Common myeloid progenitor, CD34-positive (primary cell): Measurements from ENCODE around the gene SLC9A5.
A peak's percentile ranks its signal among the peaks of the same experiment; 100 is the strongest.

Experiments used
- CTCF ChIA-PET: fragments of 350-600 bp; sonication (Branson Sonifier 250); formaldehyde crosslinking; loops from one replicate; lab custom pipeline; 2021; ENCODE audit warnings: antibody characterized with exemption; lab: Charles Lee
- POLR2A ChIA-PET: fragments of 350-600 bp; sonication (Branson Sonifier 250); formaldehyde crosslinking; loops from one replicate; lab custom pipeline; 2021; ENCODE audit warnings: antibody characterized with exemption; lab: Charles Lee
- DNase-seq, 3 donors: peaks; one replicate each; pipeline versions ENCODE4 v3.0.0 to v3.0.0-alpha.2; 2013
- H3K27ac ChIP-seq, 2 experiments: 1 replicate in 1 of 2; 2 replicates in 1 of 2; pipeline ENCODE4 v1.7.0; 2013; ENCODE audit warnings: inconsistent platforms in 2 of 2, low read length in 2 of 2, mild to moderate bottlenecking in 2 of 2, low read depth in 1 of 2, moderate library complexity in 1 of 2; ENCODE audit not compliant: severe bottlenecking in 2 of 2, insufficient read depth in 1 of 2, poor library complexity in 1 of 2
- H3K27me3 ChIP-seq, 5 experiments: replicated peaks in 2 of 5; 1 replicate in 3 of 5; 2 replicates in 2 of 5; pipeline versions ENCODE4 v1.6.1 to v1.7.0; 2013; ENCODE audit warnings: low read length in 4 of 5, mild to moderate bottlenecking in 2 of 5, moderate library complexity in 2 of 5, inconsistent platforms in 1 of 5; ENCODE audit not compliant: insufficient read depth in 5 of 5, control insufficient read depth in 4 of 5
- H3K36me3 ChIP-seq, 4 experiments: 1 replicate in 2 of 4; 2 replicates in 2 of 4; pipeline versions ENCODE4 v1.6.1 to v1.7.0; 2013; ENCODE audit warnings: low read length in 3 of 4, control low read depth in 1 of 4, mild to moderate bottlenecking in 1 of 4; ENCODE audit not compliant: control insufficient read depth in 4 of 4, insufficient read depth in 4 of 4
- H3K4me1 ChIP-seq, 4 experiments: 1 replicate in 3 of 4; 2 replicates in 1 of 4; pipeline versions ENCODE4 v1.6.1 to v1.7.1; 2013; ENCODE audit warnings: low read length in 3 of 4, mild to moderate bottlenecking in 3 of 4, control low read depth in 1 of 4, inconsistent platforms in 1 of 4, moderate library complexity in 1 of 4; ENCODE audit not compliant: control insufficient read depth in 4 of 4, insufficient read depth in 4 of 4; ENCODE audit errors: control extremely low read depth in 1 of 4
- H3K4me3 ChIP-seq, 7 experiments: 1 replicate in 4 of 7; 2 replicates in 3 of 7; pipeline versions ENCODE4 v1.5.1 to v1.7.0; 2013; ENCODE audit warnings: mild to moderate bottlenecking in 7 of 7, low read length in 6 of 7, moderate library complexity in 6 of 7, inconsistent platforms in 2 of 7, low read depth in 2 of 7, control low read depth in 1 of 7; ENCODE audit not compliant: insufficient read depth in 4 of 7, control insufficient read depth in 1 of 7; ENCODE audit errors: extremely low read depth in 1 of 7
- H3K9me3 ChIP-seq, 5 experiments: 1 replicate in 4 of 5; 2 replicates in 1 of 5; pipeline versions ENCODE4 v1.6.1 to v1.7.1; 2013; ENCODE audit warnings: low read length in 4 of 5, mild to moderate bottlenecking in 2 of 5, inconsistent platforms in 1 of 5, low read depth in 1 of 5, moderate library complexity in 1 of 5; ENCODE audit not compliant: control insufficient read depth in 4 of 5, insufficient read depth in 2 of 5; ENCODE audit errors: control extremely low read depth in 1 of 5
- WGBS: methylation state at CpG from one replicate; pipeline ENCODE4 v1.1.5; 2013; ENCODE audit not compliant: insufficient coverage; 5-methylcytosine and 5-hydroxymethylcytosine counted together

SLC9A5 gene

GRCh38 chr16:67238806-67239470, 9.8 kb upstream of the SLC9A5 start:
- Histone ChIP-seq H3K27ac (no peak overlapping the region), H3K9me3 (no peaks in the 10 kb centered on the region), H3K4me3 (no peak overlapping the region), H3K27me3 (no peaks in the 10 kb centered on the region), H3K4me1 (peaks cover 12 to 33% (median 22%) of the 10 kb centered on the region in 4 experiments), H3K36me3 (peaks cover 17 to 69% (median 42%) of the 10 kb centered on the region in 4 experiments)
- CTCF ChIA-PET = interaction anchor here (0.6 to 2.5 kb wide), 8 partner anchors 8 to 54 kb away, joined by 3 to 9 read pairs (median 5); partner anchors contain the start of genes FHOD1, SLC9A5 and TMEM208
- DNase-seq = no peak
- 98% methylated on average over 7 of the region's 9 CpGs for WGBS
- POLR2A ChIA-PET = interaction anchor here (1.9 kb wide), 1 partner anchor 12 kb away, joined by 5 read pairs; the partner anchor contains the start of gene TMEM208

GRCh38 chr16:67240506-67240905, 8.3 kb upstream of the SLC9A5 start:
- 89% methylated on average over 3 of the region's 4 CpGs for WGBS
- H3K27me3 ChIP-seq = no peaks in the 10 kb centered on the region
- ChIA-PET POLR2A (no interaction called here), CTCF (interaction anchor here (1.2 to 2.5 kb wide), 3 partner anchors 9 to 20 kb away, joined by 3 to 8 read pairs (median 5); partner anchors contain the start of gene TMEM208)
- H3K4me3 ChIP-seq = no peak overlapping the region
- H3K36me3 ChIP-seq = peaks cover 17 to 55% (median 33%) of the 10 kb centered on the region in 4 experiments
- peak overlapping the region in 1 of 2 experiments; percentile 38 for H3K27ac ChIP-seq
- H3K4me1 ChIP-seq = peaks cover 14 to 49% (median 38%) of the 10 kb centered on the region in 4 experiments
- H3K9me3 ChIP-seq = no peaks in the 10 kb centered on the region
- no peak for DNase-seq

- no peak for DNase-seq
- ChIA-PET CTCF (interaction anchor here (0.6 to 2.5 kb wide), 3 partner anchors 14 to 291 kb away, joined by 3 to 8 read pairs (median 6); partner anchors contain the start of gene TMEM208), POLR2A (interaction anchor here (2.3 kb wide), 1 partner anchor 14 kb away, joined by 6 read pairs; the partner anchor contains the start of gene TMEM208)
- no peak overlapping the region for H3K4me3 ChIP-seq
- peaks cover 12 to 47% (median 26%) of the 10 kb centered on the region in 4 experiments for H3K36me3 ChIP-seq
- peak overlapping the region in 1 of 2 experiments; percentile 72 for H3K27ac ChIP-seq
- WGBS = 100% methylated on average over 2 of the region's 10 CpGs
- no peaks in the 10 kb centered on the region for H3K27me3 ChIP-seq
- H3K4me1 ChIP-seq = peaks cover 14 to 56% (median 45%) of the 10 kb centered on the region in 4 experiments
- no peaks in the 10 kb centered on the region for H3K9me3 ChIP-seq
These were observed 7.5 kb upstream of the SLC9A5 start for GRCh38 chr16:67241008-67241900.

- no peak for DNase-seq
- Histone ChIP-seq H3K27me3 (no peaks in the 10 kb centered on the region), H3K4me1 (peaks cover 14 to 61% (median 49%) of the 10 kb centered on the region in 4 experiments), H3K36me3 (peaks cover 7 to 40% (median 21%) of the 10 kb centered on the region in 4 experiments), H3K9me3 (no peaks in the 10 kb centered on the region), H3K27ac (peak overlapping the region in 1 of 2 experiments; percentile 72), H3K4me3 (no peak overlapping the region)
- ChIA-PET CTCF (interaction anchor here (1.2 to 1.8 kb wide), 2 partner anchors 15 to 25 kb away, joined by 5 to 6 read pairs; partner anchors contain the start of gene TMEM208), POLR2A (interaction anchor here (2.3 kb wide), 1 partner anchor 15 kb away, joined by 6 read pairs; the partner anchor contains the start of gene TMEM208)
- WGBS = 98% methylated on average over 4 of the region's 4 CpGs
These were observed 6.5 kb upstream of the SLC9A5 start for GRCh38 chr16:67242138-67242730.

GRCh38 chr16:67243481-67243880, 5.3 kb upstream of the SLC9A5 start:
- 89% methylated on average over 3 of the region's 4 CpGs for WGBS
- H3K27ac ChIP-seq = peak overlapping the region; percentile 72 to 93
- ChIA-PET POLR2A (interaction anchor here (0.9 to 4.3 kb wide), 3 partner anchors 12 to 213 kb away, joined by 3 to 42 read pairs (median 7); partner anchors contain the start of gene TMEM208), CTCF (interaction anchor here (0.8 to 6.1 kb wide), 9 partner anchors 12 to 238 kb away, joined by 3 to 108 read pairs (median 5); partner anchors contain the start of genes ATP6V0D1, E2F4, EXOC3L1 and TMEM208)
- no peak for DNase-seq
- peak overlapping the region in 2 of 7 experiments; percentile 52 to 87 for H3K4me3 ChIP-seq
- peaks cover 2 to 27% (median 11%) of the 10 kb centered on the region in 4 experiments for H3K36me3 ChIP-seq
- no peaks in the 10 kb centered on the region for H3K9me3 ChIP-seq
- H3K27me3 ChIP-seq = no peaks in the 10 kb centered on the region
- peaks cover 18 to 71% (median 60%) of the 10 kb centered on the region in 4 experiments for H3K4me1 ChIP-seq
